ENCODE measurements around the gene MICALL1.

- TF ChIP-seq, protein P1, sequence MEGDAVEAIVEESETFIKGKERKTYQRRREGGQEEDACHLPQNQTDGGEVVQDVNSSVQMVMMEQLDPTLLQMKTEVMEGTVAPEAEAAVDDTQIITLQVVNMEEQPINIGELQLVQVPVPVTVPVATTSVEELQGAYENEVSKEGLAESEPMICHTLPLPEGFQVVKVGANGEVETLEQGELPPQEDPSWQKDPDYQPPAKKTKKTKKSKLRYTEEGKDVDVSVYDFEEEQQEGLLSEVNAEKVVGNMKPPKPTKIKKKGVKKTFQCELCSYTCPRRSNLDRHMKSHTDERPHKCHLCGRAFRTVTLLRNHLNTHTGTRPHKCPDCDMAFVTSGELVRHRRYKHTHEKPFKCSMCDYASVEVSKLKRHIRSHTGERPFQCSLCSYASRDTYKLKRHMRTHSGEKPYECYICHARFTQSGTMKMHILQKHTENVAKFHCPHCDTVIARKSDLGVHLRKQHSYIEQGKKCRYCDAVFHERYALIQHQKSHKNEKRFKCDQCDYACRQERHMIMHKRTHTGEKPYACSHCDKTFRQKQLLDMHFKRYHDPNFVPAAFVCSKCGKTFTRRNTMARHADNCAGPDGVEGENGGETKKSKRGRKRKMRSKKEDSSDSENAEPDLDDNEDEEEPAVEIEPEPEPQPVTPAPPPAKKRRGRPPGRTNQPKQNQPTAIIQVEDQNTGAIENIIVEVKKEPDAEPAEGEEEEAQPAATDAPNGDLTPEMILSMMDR (IDR thresholded peaks at IDR 0.05 in 2 of 3, conservative IDR thresholded peaks at IDR 0.05 in 1 of 3; ENCODE audit: insufficient read depth in 2 of 3, low read depth in 1 of 3, low read length in 3 of 3) = no peak
- TF ChIP-seq KLF13 (tag; IDR thresholded peaks at IDR 0.05; ENCODE audit: borderline replicate concordance, low read depth) (no peak), ZNF609 (CRISPR knock-in tag; IDR thresholded peaks at IDR 0.05; ENCODE audit: borderline replicate concordance) (no peak), LARP7 (IDR thresholded peaks at IDR 0.05) (no peak), SP1 (CRISPR knock-in tag; IDR thresholded peaks at IDR 0.05) (no peak), RNF2 (IDR thresholded peaks at IDR 0.05) (no peak)
- TF ChIP-seq, protein P2, sequence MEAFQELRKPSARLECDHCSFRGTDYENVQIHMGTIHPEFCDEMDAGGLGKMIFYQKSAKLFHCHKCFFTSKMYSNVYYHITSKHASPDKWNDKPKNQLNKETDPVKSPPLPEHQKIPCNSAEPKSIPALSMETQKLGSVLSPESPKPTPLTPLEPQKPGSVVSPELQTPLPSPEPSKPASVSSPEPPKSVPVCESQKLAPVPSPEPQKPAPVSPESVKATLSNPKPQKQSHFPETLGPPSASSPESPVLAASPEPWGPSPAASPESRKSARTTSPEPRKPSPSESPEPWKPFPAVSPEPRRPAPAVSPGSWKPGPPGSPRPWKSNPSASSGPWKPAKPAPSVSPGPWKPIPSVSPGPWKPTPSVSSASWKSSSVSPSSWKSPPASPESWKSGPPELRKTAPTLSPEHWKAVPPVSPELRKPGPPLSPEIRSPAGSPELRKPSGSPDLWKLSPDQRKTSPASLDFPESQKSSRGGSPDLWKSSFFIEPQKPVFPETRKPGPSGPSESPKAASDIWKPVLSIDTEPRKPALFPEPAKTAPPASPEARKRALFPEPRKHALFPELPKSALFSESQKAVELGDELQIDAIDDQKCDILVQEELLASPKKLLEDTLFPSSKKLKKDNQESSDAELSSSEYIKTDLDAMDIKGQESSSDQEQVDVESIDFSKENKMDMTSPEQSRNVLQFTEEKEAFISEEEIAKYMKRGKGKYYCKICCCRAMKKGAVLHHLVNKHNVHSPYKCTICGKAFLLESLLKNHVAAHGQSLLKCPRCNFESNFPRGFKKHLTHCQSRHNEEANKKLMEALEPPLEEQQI (IDR thresholded peaks at IDR 0.05) = no peak
- TF ChIP-seq, protein P3, sequence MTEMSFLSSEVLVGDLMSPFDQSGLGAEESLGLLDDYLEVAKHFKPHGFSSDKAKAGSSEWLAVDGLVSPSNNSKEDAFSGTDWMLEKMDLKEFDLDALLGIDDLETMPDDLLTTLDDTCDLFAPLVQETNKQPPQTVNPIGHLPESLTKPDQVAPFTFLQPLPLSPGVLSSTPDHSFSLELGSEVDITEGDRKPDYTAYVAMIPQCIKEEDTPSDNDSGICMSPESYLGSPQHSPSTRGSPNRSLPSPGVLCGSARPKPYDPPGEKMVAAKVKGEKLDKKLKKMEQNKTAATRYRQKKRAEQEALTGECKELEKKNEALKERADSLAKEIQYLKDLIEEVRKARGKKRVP (CRISPR knock-in tag; IDR thresholded peaks at IDR 0.05) = no peak
Observed at GRCh38 chr22:37926771-37927636, 20.9 kb downstream of the MICALL1 start.

Data from K562 (cell line).